KBM-7 (cell line): ENCODE results near the gene SVBP.
A peak's percentile ranks its signal among the peaks of the same experiment; 100 is the strongest.
"Not testable (repeated sequence)": the region's sequence is repeated elsewhere in the genome, so short reads cannot be mapped to it uniquely, and the experiment has no call there.

ENCODE experiments used
- DNase-seq: peaks from one replicate; pipeline ENCODE4 v3.0.0-alpha.2; 2015
- in situ Hi-C: fragments of 300-500 bp; cut with MboI; formaldehyde crosslinking; loops from 2 replicates; pipeline ENCODE4 v1.14.3; 2020; ENCODE audit warnings: low sequenced_read_pairs, low pct_unique_long_range_greater_than_20kb, mixed read lengths

Gene SVBP

GRCh38 chr1:42816585-42817439, at the start of gene SVBP, which contains the start of gene ERMAP:
TSS of gene SVBP (minus strand) at chr1:42817397. CDS start at chr1:42816544, 853 bp downstream.
TSS of gene ERMAP (plus strand) at chr1:42817122. CDS start at chr1:42830449, 13,327 bp downstream.
- in situ Hi-C loops: no loop called here
- DNase-seq: peak; percentile 87

- in situ Hi-C loops: no loop called here
- DNase-seq: no peak
These were observed 49.4 kb upstream of the SVBP start for GRCh38 chr1:42866549-42866948.

DNA sequence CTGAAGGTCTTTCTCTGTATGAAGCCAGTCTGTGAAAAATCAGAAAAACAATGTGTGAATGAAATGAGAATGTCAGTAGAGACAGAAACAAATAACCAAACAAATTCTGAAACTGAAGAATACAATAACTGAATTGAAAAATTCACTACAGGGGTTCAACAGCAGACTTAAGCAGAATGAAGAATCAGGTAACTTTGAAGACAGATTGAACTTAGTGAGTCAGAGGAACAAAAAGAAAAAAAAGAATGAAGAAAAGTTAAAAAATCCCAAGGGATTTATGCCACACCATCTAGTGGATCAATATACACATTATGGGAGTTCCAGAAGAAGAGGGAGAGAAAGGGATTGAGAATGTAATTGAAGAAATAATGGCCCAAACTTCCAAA, 43.8 kb upstream of the SVBP start:
- no peak for DNase-seq
- in situ Hi-C loops: no loop called here

- no peak for DNase-seq
- in situ Hi-C loops: no loop called here
These were observed 43.3 kb upstream of the SVBP start for GRCh38 chr1:42860339-42861013.

DNA sequence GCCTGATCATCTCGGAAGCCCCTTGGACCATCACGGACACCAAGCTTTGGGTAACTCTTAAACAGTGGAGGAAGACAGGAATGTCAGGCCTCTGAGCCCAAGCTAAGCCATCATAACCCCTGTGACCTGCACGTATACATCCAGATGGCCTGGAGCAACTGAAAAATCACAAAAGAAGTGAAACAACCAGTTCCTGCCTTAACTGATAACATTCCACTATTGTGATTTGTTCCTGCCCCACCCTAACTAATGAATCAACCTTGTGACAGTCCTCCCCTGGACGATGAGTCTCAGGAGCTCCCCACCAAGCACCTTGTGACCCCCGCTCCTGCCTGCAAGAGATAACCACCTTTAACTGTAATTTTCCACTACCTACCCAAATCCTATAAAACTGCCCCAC, 42.2 kb upstream of the SVBP start:
- DNase-seq, in situ Hi-C loops: not testable (repeated sequence)

GRCh38 chr1:42856554-42856953, 39.4 kb upstream of the SVBP start:
- DNase-seq, in situ Hi-C loops: not testable (repeated sequence)

DNA sequence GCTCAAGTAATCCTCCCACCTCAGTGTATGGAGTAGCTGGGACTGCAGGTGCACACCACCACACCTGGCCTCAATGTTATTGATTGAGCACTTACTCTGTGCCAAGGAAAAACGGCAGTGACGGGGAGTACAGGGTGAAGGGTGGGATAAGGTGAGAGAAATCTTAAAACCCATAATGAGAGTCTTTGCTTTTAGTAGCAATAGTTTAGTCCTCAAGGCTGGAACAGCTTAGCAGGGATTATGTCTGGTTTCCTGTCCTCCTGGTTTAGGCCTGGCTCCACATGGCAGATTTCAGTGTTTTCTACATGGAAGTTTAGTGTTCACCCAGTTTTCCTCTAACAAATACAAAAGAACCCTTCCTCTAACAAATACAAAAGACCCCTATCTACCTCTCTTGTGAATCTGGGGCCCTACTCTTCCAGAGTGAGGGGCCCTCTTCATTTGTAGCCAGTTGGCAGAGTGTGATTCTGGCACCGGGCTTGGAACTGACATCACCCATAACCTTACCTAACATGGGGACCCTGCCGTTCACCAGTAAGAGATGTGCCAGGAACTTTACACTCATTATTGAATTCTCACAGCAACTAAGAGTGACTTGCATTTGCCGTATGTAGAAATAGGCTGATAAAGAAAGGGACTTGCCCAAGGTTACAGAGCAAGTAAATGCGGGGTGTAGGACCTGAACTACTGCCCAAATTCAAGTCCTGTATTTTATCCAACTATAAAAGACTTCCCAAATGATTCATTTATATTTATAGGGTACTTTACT, 36.1 kb upstream of the SVBP start:
- DNase-seq: no peak
- in situ Hi-C loops: no loop called here

DNA sequence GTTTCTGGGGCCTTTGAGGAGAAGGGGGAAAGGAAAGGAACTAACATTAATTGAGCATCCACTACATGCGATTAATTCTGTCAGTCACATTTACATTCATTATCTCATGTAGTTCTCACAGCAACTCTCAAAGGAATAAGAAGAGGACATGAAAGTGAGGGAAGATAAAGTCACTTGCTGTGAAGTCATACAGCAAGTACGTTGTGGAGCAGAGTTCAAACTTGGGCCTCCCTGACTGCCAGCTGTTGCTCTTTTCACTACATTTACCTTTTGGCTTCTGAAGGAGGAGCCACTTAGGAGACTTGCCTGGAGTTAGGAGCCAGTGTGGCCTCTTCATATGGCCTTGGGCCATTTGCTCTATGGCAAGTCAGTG, 35.4 kb upstream of the SVBP start:
- in situ Hi-C loops: no loop called here
- no peak for DNase-seq

DNA sequence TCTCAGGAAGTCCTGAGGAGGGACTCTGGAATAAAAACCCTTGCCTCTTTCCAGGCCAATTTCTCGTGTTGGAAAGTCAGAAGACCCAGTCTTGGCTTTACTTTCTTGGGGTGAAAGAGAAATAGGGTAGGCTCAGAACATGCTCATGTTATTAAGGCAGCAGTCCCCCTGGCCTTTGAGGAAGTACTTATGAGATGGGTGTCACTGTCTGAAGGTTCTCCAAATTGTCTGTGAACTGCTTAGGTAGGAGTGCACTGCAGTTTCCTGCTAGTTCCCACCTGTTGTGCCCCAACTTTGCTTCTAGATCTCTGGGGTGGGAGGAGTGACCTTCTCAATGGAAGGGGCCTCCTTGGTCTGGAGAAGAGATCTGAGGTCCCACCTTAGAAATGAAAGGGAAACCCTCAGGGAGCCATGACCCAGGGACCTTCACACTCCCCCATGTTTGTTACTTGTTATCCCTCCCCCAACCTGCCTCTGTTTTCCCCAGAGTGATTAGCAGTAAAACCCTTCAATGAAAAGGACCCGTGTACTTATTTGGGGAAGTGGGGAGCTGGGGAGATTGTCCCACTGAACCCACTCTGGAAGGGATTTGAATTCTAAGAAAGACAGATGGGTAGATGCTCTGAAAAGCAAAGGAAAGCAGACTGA, 34.9 kb upstream of the SVBP start:
- DNase-seq: no peak
- in situ Hi-C loops: no loop called here

- in situ Hi-C loops: no loop called here
These were observed 34.2 kb upstream of the SVBP start for GRCh38 chr1:42851420-42851819.

DNA sequence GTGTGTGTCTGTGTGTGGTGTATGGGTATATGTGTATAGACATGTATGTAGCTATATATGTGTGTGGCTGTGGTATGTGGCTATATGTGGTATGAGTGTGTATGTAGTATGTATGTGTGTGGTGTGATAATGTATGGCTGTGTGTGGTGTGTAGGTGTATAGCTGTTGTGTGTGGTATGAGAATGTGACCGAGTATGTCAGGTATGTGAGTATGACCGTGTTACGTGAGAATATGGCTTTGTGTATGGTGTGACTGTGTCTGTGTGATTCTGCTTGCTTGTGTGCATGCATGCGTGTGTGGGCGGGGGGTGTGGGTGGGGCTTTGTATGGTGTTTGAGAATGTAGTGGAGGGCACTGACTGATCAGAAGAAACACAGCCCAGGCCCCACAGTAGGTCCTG, 32.7 kb upstream of the SVBP start:
- in situ Hi-C loops: no loop called here
- no peak for DNase-seq

More at GRCh38 chr1:42851420-42851819, 34.2 kb upstream of the SVBP start:
- DNase-seq: no peak

DNA sequence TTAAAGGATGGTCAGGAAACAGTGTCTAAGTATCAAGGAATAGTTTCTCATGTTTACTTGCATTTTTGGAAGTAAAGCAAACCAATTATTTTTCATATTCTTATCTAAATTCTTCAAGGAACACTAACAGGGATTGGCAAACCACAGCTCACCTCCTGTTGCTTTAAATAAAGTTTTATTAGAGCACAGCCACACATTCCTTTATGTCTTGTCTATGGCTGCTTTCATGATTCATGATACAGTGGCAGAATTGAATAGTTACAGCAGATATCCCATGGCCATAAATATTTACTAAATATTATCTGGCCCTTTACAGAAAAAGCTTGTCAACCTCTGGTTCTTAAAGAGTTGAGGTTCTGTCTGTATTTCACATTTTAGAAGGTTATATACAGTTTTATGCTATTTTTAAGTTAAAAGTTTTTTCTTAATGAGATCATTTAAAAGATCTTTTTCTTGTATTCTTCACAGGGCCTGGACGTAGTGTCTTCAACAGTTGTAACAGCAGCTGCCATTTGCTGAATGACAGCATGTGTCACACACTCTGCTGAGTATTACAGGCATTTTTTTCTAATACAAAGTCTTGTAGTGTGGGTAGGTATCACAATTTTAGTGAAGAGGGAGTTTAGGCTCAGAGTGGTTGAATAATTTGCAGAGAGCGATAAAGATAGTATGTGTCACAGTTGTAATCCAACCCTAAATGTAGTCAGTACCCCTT, 31.8 kb upstream of the SVBP start:
- in situ Hi-C loops: no loop called here
- no peak for DNase-seq

GRCh38 chr1:42847721-42848460, 30.7 kb upstream of the SVBP start:
- in situ Hi-C loops: no loop called here

DNA sequence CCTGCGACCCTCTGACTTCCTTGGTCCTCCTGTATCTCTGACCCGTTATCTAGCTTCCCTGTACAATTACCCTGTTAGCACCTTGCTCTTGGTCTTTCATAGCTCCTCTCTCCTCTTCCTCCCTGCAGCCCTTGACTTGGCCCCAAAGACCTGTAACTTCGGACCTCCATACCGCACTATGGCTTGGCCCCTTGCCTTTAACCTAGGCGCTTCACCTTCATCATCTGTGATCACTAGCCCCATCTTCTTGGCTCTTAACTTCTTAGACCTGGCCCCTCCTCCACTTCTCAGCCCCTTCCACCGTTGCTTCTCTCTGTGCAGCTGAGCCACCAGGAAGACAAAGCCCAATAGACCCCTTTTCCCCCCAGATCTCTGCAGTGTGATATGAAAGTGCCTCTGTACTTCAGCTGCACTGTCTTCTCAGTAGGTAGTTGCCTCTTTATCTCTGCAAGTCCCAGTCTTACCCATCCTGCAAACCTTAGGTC, 30.0 kb upstream of the SVBP start:
- no peak for DNase-seq
- in situ Hi-C loops: no loop called here

More at GRCh38 chr1:42847721-42848460, 30.7 kb upstream of the SVBP start:
- no peak for DNase-seq

- in situ Hi-C loops: no loop called here
- peak; percentile 98 for DNase-seq
These were observed 29.3 kb upstream of the SVBP start, which contains the start of gene ZNF691 for GRCh38 chr1:42846257-42847110. TSS of gene ZNF691 (plus strand) at chr1:42846613. CDS start at chr1:42849659, 3,046 bp downstream.

- in situ Hi-C loops: no loop called here
- peak; percentile 11 for DNase-seq
These were observed 28.7 kb upstream of the SVBP start for GRCh38 chr1:42845866-42846256.

- in situ Hi-C loops: no loop called here
- no peak for DNase-seq
These were observed 28.0 kb upstream of the SVBP start for GRCh38 chr1:42845193-42845592.
